Measurements from ENCODE around the gene DEPDC1B. TPM values are rescaled to one million over a fixed set of nuclear protein-coding genes. Genes with fewer than 3 reads are reported as not detected.
"Not testable (repeated sequence)": the region's sequence is repeated elsewhere in the genome, so short reads cannot be mapped to it uniquely, and the experiment has no call there.

DEPDC1B gene
- polyA plus RNA-seq, 2 donors = 2.3 to 2.9 TPM

DNA sequence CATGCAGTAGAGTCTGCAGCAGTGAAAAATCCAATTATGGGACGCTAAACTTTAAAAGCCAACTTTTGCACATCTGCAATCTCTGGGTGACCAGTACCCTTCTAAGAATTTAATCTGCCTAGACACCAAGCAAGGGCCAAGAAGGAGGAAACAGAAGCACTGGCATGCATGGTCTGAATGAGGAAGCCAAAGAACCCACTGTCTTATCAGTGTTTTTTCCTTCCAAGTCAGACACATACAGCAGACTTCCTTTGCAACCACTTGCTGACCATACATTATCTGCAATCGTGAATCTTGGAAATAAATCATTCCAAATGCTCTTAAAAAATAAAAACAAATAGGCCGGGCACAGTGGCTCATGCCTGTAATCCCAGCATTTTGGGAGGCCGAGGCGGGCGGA is 65.9 kb downstream of the DEPDC1B start:
- Histone ChIP-seq H3K27ac (ENCODE audit: low read depth in 2 of 2, low read length in 1 of 2) (no peak overlapping the region), H3K4me3 (ENCODE audit: low read depth in 1 of 2, low read length in 2 of 2) (no peak overlapping the region), H3K36me3 (ENCODE audit: control insufficient read depth in 2 of 2, insufficient read depth in 2 of 2, low read length in 1 of 2) (no peaks in the 10 kb centered on the region), H3K4me1 (ENCODE audit: control insufficient read depth in 2 of 2, insufficient read depth in 2 of 2, low read length in 1 of 2) (no peaks in the 10 kb centered on the region), H3K27me3 (ENCODE audit: control insufficient read depth in 1 of 2, insufficient read depth in 2 of 2, low read length in 2 of 2) (no peaks in the 10 kb centered on the region), H3K9me3 (ENCODE audit: control insufficient read depth in 2 of 2, insufficient read depth in 1 of 2, low read depth in 1 of 2, low read length in 1 of 2) (no peaks in the 10 kb centered on the region)
- 66 to 75% methylated on average over 6 of the region's 6 CpGs for WGBS, 2 donors

- no peaks in the 10 kb centered on the region for H3K36me3 ChIP-seq (ENCODE audit: control insufficient read depth in 2 of 2, insufficient read depth in 2 of 2, low read length in 1 of 2)
- no peaks in the 10 kb centered on the region for H3K27me3 ChIP-seq (ENCODE audit: control insufficient read depth in 1 of 2, insufficient read depth in 2 of 2, low read length in 2 of 2)
- no peaks in the 10 kb centered on the region for H3K4me1 ChIP-seq (ENCODE audit: control insufficient read depth in 2 of 2, insufficient read depth in 2 of 2, low read length in 1 of 2)
- H3K27ac ChIP-seq (ENCODE audit: low read depth in 2 of 2, low read length in 1 of 2) = no peak overlapping the region
- H3K4me3 ChIP-seq (ENCODE audit: low read depth in 1 of 2, low read length in 2 of 2) = no peak overlapping the region
- 26 to 40% methylated on average over 1 of the region's 1 CpG for WGBS, 2 donors
- H3K9me3 ChIP-seq (ENCODE audit: control insufficient read depth in 2 of 2, insufficient read depth in 1 of 2, low read depth in 1 of 2, low read length in 1 of 2) = no peaks in the 10 kb centered on the region
Measured at GRCh38 chr5:60633341-60633740, 66.6 kb downstream of the DEPDC1B start.

DNA sequence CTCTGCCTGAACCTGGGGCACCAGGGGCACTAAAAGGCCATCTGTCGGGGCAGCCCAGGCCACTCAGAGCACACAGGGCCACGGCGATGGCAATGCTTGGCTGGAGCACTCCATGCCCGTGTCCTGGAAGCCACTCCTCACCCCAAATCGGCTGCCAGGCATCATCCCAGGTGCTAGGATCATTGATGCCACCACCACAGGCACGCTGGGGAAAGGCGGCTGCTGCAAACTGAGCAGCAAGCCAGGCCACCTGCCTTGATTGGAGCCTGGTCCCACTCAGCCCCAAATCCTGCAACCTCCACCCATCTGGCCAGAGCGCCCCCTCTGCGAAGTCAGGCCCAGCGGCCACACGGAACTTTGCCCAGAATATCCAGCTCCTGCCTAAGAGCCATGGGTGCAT is 67.8 kb downstream of the DEPDC1B start:
- H3K4me3 ChIP-seq (ENCODE audit: low read depth in 1 of 2, low read length in 2 of 2) = no peak overlapping the region
- H3K27ac ChIP-seq (ENCODE audit: low read depth in 2 of 2, low read length in 1 of 2) = no peak overlapping the region
- no peaks in the 10 kb centered on the region for H3K36me3 ChIP-seq (ENCODE audit: control insufficient read depth in 2 of 2, insufficient read depth in 2 of 2, low read length in 1 of 2)
- no peaks in the 10 kb centered on the region for H3K4me1 ChIP-seq (ENCODE audit: control insufficient read depth in 2 of 2, insufficient read depth in 2 of 2, low read length in 1 of 2)
- no peaks in the 10 kb centered on the region for H3K27me3 ChIP-seq (ENCODE audit: control insufficient read depth in 1 of 2, insufficient read depth in 2 of 2, low read length in 2 of 2)
- 95 to 96% methylated on average over 11 of the region's 11 CpGs for WGBS, 2 donors
- H3K9me3 ChIP-seq (ENCODE audit: control insufficient read depth in 2 of 2, insufficient read depth in 1 of 2, low read depth in 1 of 2, low read length in 1 of 2) = no peaks in the 10 kb centered on the region

- WGBS, 2 donors = 97 to 99% methylated on average over 2 of the region's 2 CpGs
- Histone ChIP-seq H3K36me3 (ENCODE audit: control insufficient read depth in 2 of 2, insufficient read depth in 2 of 2, low read length in 1 of 2) (no peaks in the 10 kb centered on the region), H3K4me1 (ENCODE audit: control insufficient read depth in 2 of 2, insufficient read depth in 2 of 2, low read length in 1 of 2) (no peaks in the 10 kb centered on the region), H3K4me3 (ENCODE audit: low read depth in 1 of 2, low read length in 2 of 2) (no peak overlapping the region), H3K9me3 (ENCODE audit: control insufficient read depth in 2 of 2, insufficient read depth in 1 of 2, low read depth in 1 of 2, low read length in 1 of 2) (no peaks in the 10 kb centered on the region), H3K27ac (ENCODE audit: low read depth in 2 of 2, low read length in 1 of 2) (no peak overlapping the region), H3K27me3 (ENCODE audit: control insufficient read depth in 1 of 2, insufficient read depth in 2 of 2, low read length in 2 of 2) (no peaks in the 10 kb centered on the region)
Measured at GRCh38 chr5:60630836-60631235, 69.1 kb downstream of the DEPDC1B start.

DNA sequence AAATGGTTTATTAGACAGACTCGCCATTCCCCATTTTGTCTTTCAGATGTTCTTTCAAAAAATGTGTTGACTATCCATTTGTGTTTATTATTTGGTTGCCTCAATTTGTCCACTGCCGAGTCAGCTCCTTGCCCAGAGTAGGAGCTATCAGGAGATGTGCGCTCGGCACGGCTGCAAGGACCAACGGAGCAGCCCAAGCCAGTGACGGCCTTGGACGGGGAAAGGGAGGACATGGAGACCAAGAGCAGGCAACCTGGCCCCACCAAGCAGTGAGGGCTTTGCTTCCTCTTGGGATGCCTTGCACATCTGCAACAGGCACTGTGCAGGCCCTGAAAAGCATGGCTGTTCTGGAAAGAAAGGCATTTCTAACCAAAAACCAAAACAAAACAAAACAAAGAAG is 69.8 kb downstream of the DEPDC1B start:
- 96 to 98% methylated on average over 8 of the region's 8 CpGs for WGBS, 2 donors
- H3K27ac ChIP-seq (ENCODE audit: low read depth in 2 of 2, low read length in 1 of 2) = no peak overlapping the region
- no peaks in the 10 kb centered on the region for H3K27me3 ChIP-seq (ENCODE audit: control insufficient read depth in 1 of 2, insufficient read depth in 2 of 2, low read length in 2 of 2)
- H3K4me3 ChIP-seq (ENCODE audit: low read depth in 1 of 2, low read length in 2 of 2) = no peak overlapping the region
- no peaks in the 10 kb centered on the region for H3K9me3 ChIP-seq (ENCODE audit: control insufficient read depth in 2 of 2, insufficient read depth in 1 of 2, low read depth in 1 of 2, low read length in 1 of 2)
- H3K36me3 ChIP-seq (ENCODE audit: control insufficient read depth in 2 of 2, insufficient read depth in 2 of 2, low read length in 1 of 2) = no peaks in the 10 kb centered on the region
- H3K4me1 ChIP-seq (ENCODE audit: control insufficient read depth in 2 of 2, insufficient read depth in 2 of 2, low read length in 1 of 2) = no peaks in the 10 kb centered on the region

DNA sequence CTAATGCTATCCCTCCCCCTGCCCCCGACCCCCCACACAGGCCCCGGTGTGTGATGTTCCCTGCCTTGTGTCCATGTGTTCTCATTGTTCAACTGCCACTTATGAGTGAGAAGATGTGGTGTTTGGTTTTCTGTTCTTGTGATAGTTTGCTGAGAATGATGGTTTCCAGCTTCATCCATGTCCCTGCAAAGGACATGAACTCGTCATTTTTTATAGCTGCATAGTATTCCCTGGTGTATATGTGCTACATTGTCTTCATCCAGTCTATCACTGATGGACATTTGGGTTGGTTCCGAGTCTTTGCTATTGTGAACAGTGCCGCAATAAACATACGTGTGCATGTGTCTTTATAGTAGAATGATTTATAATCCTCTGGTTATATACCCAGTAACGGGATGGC is 75.1 kb downstream of the DEPDC1B start:
- not testable (repeated sequence) for H3K27me3 ChIP-seq (ENCODE audit: control insufficient read depth in 1 of 2, insufficient read depth in 2 of 2, low read length in 2 of 2); H3K36me3 ChIP-seq (ENCODE audit: control insufficient read depth in 2 of 2, insufficient read depth in 2 of 2, low read length in 1 of 2); H3K27ac ChIP-seq (ENCODE audit: low read depth in 2 of 2, low read length in 1 of 2); H3K9me3 ChIP-seq (ENCODE audit: control insufficient read depth in 2 of 2, insufficient read depth in 1 of 2, low read depth in 1 of 2, low read length in 1 of 2); H3K4me1 ChIP-seq (ENCODE audit: control insufficient read depth in 2 of 2, insufficient read depth in 2 of 2, low read length in 1 of 2); H3K4me3 ChIP-seq (ENCODE audit: low read depth in 1 of 2, low read length in 2 of 2)
- 92 to 95% methylated on average over 7 of the region's 7 CpGs for WGBS, 2 donors

GRCh38 chr5:60620752-60621151 is 79.2 kb downstream of the DEPDC1B start:
- H3K4me3 ChIP-seq (ENCODE audit: low read depth in 1 of 2, low read length in 2 of 2) = not testable (repeated sequence)
- WGBS, 2 donors = 95 to 97% methylated on average over 3 of the region's 3 CpGs

DNA sequence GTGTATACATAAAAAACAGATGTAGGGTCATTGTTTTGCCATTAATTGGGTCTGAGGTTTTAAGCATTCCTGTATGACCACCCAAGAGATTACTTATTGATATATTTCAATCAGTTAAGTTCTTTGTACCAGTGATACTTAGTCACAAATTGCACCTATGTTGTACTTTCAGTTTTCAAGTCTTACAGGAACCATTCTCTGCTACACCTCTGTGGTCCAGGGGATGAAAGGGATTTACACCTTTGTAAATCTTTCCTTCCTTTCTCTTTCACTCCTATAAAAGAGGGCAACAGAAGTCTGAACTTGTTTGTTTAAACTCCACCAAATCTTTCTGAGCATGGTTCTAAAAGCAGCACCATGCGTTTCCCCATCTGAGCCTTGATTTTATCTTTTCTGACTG is 86.1 kb downstream of the DEPDC1B start:
- Histone ChIP-seq H3K4me1 (ENCODE audit: control insufficient read depth in 2 of 2, insufficient read depth in 2 of 2, low read length in 1 of 2) (no peaks in the 10 kb centered on the region), H3K9me3 (ENCODE audit: control insufficient read depth in 2 of 2, insufficient read depth in 1 of 2, low read depth in 1 of 2, low read length in 1 of 2) (no peaks in the 10 kb centered on the region), H3K4me3 (ENCODE audit: low read depth in 1 of 2, low read length in 2 of 2) (no peak overlapping the region), H3K27me3 (ENCODE audit: control insufficient read depth in 1 of 2, insufficient read depth in 2 of 2, low read length in 2 of 2) (no peaks in the 10 kb centered on the region), H3K36me3 (ENCODE audit: control insufficient read depth in 2 of 2, insufficient read depth in 2 of 2, low read length in 1 of 2) (no peaks in the 10 kb centered on the region), H3K27ac (ENCODE audit: low read depth in 2 of 2, low read length in 1 of 2) (no peak overlapping the region)
- WGBS, 2 donors = 69 to 71% methylated on average over 1 of the region's 1 CpG

More at GRCh38 chr5:60620752-60621151, 79.2 kb downstream of the DEPDC1B start:
- not testable (repeated sequence) for H3K27ac ChIP-seq (ENCODE audit: low read depth in 2 of 2, low read length in 1 of 2); H3K27me3 ChIP-seq (ENCODE audit: control insufficient read depth in 1 of 2, insufficient read depth in 2 of 2, low read length in 2 of 2); H3K36me3 ChIP-seq (ENCODE audit: control insufficient read depth in 2 of 2, insufficient read depth in 2 of 2, low read length in 1 of 2); H3K4me1 ChIP-seq (ENCODE audit: control insufficient read depth in 2 of 2, insufficient read depth in 2 of 2, low read length in 1 of 2); H3K9me3 ChIP-seq (ENCODE audit: control insufficient read depth in 2 of 2, insufficient read depth in 1 of 2, low read depth in 1 of 2, low read length in 1 of 2)

DNA sequence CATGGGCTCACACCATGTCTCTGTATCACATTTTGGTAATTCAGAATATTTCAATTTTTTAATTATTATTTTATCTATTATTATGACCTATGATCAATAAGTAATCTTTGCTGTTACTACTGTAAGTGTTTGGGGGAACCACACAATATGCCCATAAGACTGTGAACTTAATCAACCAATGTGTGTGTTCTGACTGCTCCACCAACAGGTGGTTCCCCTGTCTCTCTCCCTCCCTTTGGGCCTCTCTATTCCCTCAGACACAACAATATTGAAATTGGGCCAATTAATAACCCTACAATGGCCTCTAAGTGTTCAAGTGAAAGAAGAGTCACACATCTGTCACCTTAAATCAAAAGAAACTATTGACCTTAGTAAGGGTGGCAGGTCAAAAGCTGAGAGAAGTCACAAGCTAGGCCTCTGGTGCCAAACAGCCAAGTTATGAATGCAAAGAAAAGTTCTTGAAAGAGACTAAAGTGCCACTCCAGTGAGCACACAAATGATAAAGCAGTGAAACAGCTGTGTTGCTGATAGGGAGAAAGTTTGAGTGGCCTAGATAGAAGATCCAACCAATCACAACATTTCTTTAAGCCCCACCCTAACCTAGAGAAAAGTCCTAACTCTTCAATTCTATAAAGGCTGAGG is 88.7 kb downstream of the DEPDC1B start:
- Histone ChIP-seq H3K4me3 (ENCODE audit: low read depth in 1 of 2, low read length in 2 of 2) (no peak overlapping the region), H3K27me3 (ENCODE audit: control insufficient read depth in 1 of 2, insufficient read depth in 2 of 2, low read length in 2 of 2) (no peaks in the 10 kb centered on the region), H3K9me3 (ENCODE audit: control insufficient read depth in 2 of 2, insufficient read depth in 1 of 2, low read depth in 1 of 2, low read length in 1 of 2) (no peaks in the 10 kb centered on the region), H3K27ac (ENCODE audit: low read depth in 2 of 2, low read length in 1 of 2) (no peak overlapping the region), H3K36me3 (ENCODE audit: control insufficient read depth in 2 of 2, insufficient read depth in 2 of 2, low read length in 1 of 2) (no peaks in the 10 kb centered on the region), H3K4me1 (ENCODE audit: control insufficient read depth in 2 of 2, insufficient read depth in 2 of 2, low read length in 1 of 2) (no peaks in the 10 kb centered on the region)

- H3K4me1 ChIP-seq (ENCODE audit: control insufficient read depth in 2 of 2, insufficient read depth in 2 of 2, low read length in 1 of 2) = no peaks in the 10 kb centered on the region
- H3K4me3 ChIP-seq (ENCODE audit: low read depth in 1 of 2, low read length in 2 of 2) = no peak overlapping the region
- 85 to 86% methylated on average over 1 of the region's 1 CpG for WGBS, 2 donors
- H3K27me3 ChIP-seq (ENCODE audit: control insufficient read depth in 1 of 2, insufficient read depth in 2 of 2, low read length in 2 of 2) = no peaks in the 10 kb centered on the region
- H3K9me3 ChIP-seq (ENCODE audit: control insufficient read depth in 2 of 2, insufficient read depth in 1 of 2, low read depth in 1 of 2, low read length in 1 of 2) = no peaks in the 10 kb centered on the region
- no peaks in the 10 kb centered on the region for H3K36me3 ChIP-seq (ENCODE audit: control insufficient read depth in 2 of 2, insufficient read depth in 2 of 2, low read length in 1 of 2)
- H3K27ac ChIP-seq (ENCODE audit: low read depth in 2 of 2, low read length in 1 of 2) = no peak overlapping the region
Measured at GRCh38 chr5:60604771-60605170, 95.2 kb downstream of the DEPDC1B start.

Measured in esophagus (tissue), 2 donors.